ENCODE data around the gene GDPD5.

DNA sequence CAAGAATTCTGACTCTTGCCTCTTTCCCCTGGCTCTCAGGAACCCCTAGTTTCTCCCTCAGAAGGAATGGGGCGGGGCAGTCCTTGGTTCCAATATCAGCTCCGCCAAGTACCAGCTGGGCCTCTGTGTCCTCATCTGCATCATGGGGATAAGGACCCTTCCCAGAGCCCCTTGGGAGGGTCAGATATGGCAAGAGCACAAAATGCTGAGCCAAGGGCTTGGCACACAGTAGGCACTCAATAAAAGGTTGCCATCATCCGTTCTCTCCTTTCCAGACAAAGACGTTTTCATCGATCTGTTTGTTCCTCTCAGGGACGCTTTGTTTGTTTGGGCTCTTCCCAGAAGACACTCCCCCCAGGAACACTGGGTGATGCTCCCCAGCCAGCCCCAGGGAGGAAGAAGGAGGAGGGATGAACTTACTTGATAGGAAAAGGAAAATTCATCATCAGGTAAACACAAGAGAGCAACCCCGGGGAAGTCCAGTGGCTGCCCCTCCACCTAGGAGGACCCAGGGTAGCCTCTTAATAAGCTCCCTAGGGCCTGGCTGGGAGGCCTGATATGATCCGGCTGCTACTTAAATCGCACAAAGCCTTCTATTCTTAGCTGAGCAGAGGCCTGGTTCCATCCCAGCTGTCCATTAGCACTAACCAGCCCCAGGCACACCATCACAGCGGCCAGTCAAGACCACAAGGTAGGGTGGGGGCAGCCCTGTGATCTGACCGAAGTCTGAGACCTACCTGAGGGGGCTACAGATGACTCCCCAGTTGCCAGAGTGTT is 19.6 kb downstream of the GDPD5 start:
- TF ChIP-seq, protein P1, sequence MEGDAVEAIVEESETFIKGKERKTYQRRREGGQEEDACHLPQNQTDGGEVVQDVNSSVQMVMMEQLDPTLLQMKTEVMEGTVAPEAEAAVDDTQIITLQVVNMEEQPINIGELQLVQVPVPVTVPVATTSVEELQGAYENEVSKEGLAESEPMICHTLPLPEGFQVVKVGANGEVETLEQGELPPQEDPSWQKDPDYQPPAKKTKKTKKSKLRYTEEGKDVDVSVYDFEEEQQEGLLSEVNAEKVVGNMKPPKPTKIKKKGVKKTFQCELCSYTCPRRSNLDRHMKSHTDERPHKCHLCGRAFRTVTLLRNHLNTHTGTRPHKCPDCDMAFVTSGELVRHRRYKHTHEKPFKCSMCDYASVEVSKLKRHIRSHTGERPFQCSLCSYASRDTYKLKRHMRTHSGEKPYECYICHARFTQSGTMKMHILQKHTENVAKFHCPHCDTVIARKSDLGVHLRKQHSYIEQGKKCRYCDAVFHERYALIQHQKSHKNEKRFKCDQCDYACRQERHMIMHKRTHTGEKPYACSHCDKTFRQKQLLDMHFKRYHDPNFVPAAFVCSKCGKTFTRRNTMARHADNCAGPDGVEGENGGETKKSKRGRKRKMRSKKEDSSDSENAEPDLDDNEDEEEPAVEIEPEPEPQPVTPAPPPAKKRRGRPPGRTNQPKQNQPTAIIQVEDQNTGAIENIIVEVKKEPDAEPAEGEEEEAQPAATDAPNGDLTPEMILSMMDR (IDR thresholded peaks at IDR 0.05) = no peak
- no peak for TF ChIP-seq POLR2AphosphoS5 (IDR thresholded peaks at IDR 0.05)
